GM21737 (cell line): ENCODE data around the gene MIEF2.

ENCODE experiments used
- ATAC-seq: cut with Tn5 transposase; IDR thresholded peaks from one replicate; pipeline ENCODE4 v1.9.1; 2021; ENCODE audit warnings: mild to moderate bottlenecking, moderate library complexity; ENCODE audit not compliant: unreplicated experiment

MIEF2 gene

GRCh38 chr17:18254888-18255649 lies 5.4 kb upstream of the MIEF2 start:
- no peak for ATAC-seq

GRCh38 chr17:18256351-18256750 lies 4.1 kb upstream of the MIEF2 start:
- no peak for ATAC-seq

- no peak for ATAC-seq
Measured at GRCh38 chr17:18256776-18257175, 3.7 kb upstream of the MIEF2 start.

GRCh38 chr17:18257268-18257981 lies 3.0 kb upstream of the MIEF2 start:
- ATAC-seq: no peak

- no peak for ATAC-seq
Measured at GRCh38 chr17:18257982-18258355, 2.5 kb upstream of the MIEF2 start.

- peak; percentile 28 for ATAC-seq
Measured at GRCh38 chr17:18258356-18259038, 2.0 kb upstream of the MIEF2 start, which contains the start of gene FLII. FLII (minus strand) TSS chr17:18258738; CDS start chr17:18258690, 48 bp downstream.

- ATAC-seq: peak; percentile 4
Measured at GRCh38 chr17:18259621-18260331, 686 bp upstream of the MIEF2 start.

GRCh38 chr17:18261146-18261515 lies 669 bp downstream of the MIEF2 start:
- no peak for ATAC-seq

- no peak for ATAC-seq
Measured at GRCh38 chr17:18261659-18262058, 1.2 kb downstream of the MIEF2 start.

GRCh38 chr17:18262111-18262510 lies 1.6 kb downstream of the MIEF2 start:
- ATAC-seq: no peak

GRCh38 chr17:18262641-18263040 lies 2.2 kb downstream of the MIEF2 start:
- ATAC-seq: no peak

GRCh38 chr17:18263885-18264682 lies 3.6 kb downstream of the MIEF2 start:
- no peak for ATAC-seq

- no peak for ATAC-seq
Measured at GRCh38 chr17:18267366-18267765, 6.9 kb downstream of the MIEF2 start.

- ATAC-seq: no peak
Measured at GRCh38 chr17:18267927-18268711, 7.7 kb downstream of the MIEF2 start.

GRCh38 chr17:18270046-18270931 lies 9.8 kb downstream of the MIEF2 start:
- no peak for ATAC-seq

- ATAC-seq: no peak
Measured at GRCh38 chr17:18277076-18277475, 16.6 kb downstream of the MIEF2 start.

GRCh38 chr17:18278867-18279266 lies 18.4 kb downstream of the MIEF2 start:
- no peak for ATAC-seq

- ATAC-seq: no peak
Measured at GRCh38 chr17:18280249-18280648, 19.8 kb downstream of the MIEF2 start.
